IPS-18a (cell line): ENCODE results near the gene PRSS27.

Experiments
- H3K27ac ChIP-seq: one replicate; pipeline ENCODE4 v1.5.1; 2013; ENCODE audit warnings: low read length
- H3K27me3 ChIP-seq: one replicate; pipeline ENCODE4 v1.6.1; 2013; ENCODE audit warnings: mild to moderate bottlenecking, low read length; ENCODE audit not compliant: control insufficient read depth, insufficient read depth
- H3K36me3 ChIP-seq: one replicate; pipeline ENCODE4 v1.6.1; 2013; ENCODE audit warnings: low read depth, low read length; ENCODE audit not compliant: control insufficient read depth
- H3K4me1 ChIP-seq: one replicate; pipeline ENCODE4 v1.6.1; 2013; ENCODE audit warnings: low read depth, low read length; ENCODE audit not compliant: control insufficient read depth
- H3K4me3 ChIP-seq: one replicate; pipeline ENCODE4 v1.5.1; 2013; ENCODE audit warnings: low read length
- H3K9ac ChIP-seq: one replicate; pipeline ENCODE4 v1.6.1; 2013; ENCODE audit warnings: mild to moderate bottlenecking, low read length, moderate library complexity
- H3K9me3 ChIP-seq: one replicate; pipeline ENCODE4 v1.6.1; 2013; ENCODE audit warnings: low read depth, low read length; ENCODE audit not compliant: control insufficient read depth

Gene PRSS27

GRCh38 chr16:2748757-2749455 lies 28.9 kb upstream of the PRSS27 start:
- Histone ChIP-seq H3K4me3 (no peak overlapping the region), H3K4me1 (peaks cover 3% of the 10 kb centered on the region), H3K9me3 (no peaks in the 10 kb centered on the region), H3K9ac (no peak overlapping the region), H3K36me3 (peaks cover 3% of the 10 kb centered on the region), H3K27ac (no peak overlapping the region), H3K27me3 (no peaks in the 10 kb centered on the region)

- Histone ChIP-seq H3K9me3 (no peaks in the 10 kb centered on the region), H3K9ac (no peak overlapping the region), H3K36me3 (peaks cover 3% of the 10 kb centered on the region), H3K4me1 (no peaks in the 10 kb centered on the region), H3K27ac (no peak overlapping the region), H3K4me3 (no peak overlapping the region), H3K27me3 (no peaks in the 10 kb centered on the region)
Measured at GRCh38 chr16:2745961-2746360, 25.9 kb upstream of the PRSS27 start.

GRCh38 chr16:2745116-2745890 lies 25.3 kb upstream of the PRSS27 start:
- H3K27me3 ChIP-seq, result no peaks in the 10 kb centered on the region
- no peak overlapping the region for H3K4me3 ChIP-seq
- H3K9me3 ChIP-seq, result no peaks in the 10 kb centered on the region
- H3K9ac ChIP-seq, result no peak overlapping the region
- no peak overlapping the region for H3K27ac ChIP-seq
- H3K36me3 ChIP-seq, result peaks cover 3% of the 10 kb centered on the region
- H3K4me1 ChIP-seq, result no peaks in the 10 kb centered on the region

DNA sequence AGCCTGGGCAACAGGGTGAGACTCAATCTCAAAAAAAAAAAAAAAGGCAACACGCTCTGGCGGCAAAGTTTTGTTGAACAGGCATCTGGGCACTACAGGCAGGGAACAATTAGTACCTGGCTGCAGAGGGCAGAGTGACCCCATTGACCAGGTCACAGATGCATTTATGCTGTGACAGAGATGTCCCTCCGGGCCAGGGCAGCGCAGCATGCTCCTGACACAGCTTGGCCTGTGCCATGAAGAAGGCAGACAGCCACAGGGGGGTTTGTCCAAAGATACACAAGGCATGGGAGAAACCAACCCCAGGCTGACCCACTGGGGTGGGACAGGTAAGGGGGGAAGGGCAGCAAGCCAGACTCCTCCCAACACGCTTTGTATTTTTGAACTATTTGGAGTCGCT lies 24.7 kb upstream of the PRSS27 start:
- peaks cover 3% of the 10 kb centered on the region for H3K36me3 ChIP-seq

DNA sequence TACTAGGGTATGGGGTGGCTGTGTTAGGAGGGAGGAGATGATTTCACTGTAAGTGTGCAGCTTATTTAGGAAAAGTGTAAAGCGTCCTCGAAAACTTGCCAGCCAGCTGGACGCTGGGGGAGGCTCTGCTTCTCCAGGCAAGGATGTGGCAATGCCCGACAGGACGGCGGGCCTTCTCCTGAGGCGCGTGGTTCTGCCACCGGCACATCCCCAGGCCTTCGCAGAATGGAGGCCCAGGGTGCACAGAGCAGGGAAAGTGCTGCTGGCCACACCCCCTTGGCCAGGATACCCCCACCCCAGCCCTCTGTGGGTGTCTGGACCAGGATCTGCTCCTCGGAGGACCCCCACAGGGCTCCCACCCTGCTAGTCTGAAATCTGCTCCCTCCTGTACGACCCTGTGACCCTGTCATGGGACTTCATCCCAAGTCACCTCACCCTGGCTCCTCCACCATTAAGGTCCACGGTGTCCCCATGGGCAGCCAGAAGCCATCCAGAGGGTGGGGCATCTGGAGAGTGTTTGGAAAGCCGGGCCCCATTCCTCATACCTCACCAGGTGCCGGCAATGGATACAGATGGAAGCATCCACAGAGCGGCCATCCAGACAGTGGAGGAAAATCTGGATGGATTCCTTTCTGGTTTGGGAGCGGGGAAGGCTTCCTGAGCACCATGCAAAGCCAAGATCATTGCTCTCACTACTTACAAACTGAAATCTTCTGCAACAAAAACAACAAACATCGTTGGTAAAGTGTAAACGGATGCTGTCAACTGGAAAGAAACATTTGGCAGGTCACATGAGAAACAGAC lies 23.2 kb upstream of the PRSS27 start:
- Histone ChIP-seq H3K4me3 (no peak overlapping the region), H3K9ac (no peak overlapping the region), H3K36me3 (no peaks in the 10 kb centered on the region), H3K9me3 (no peaks in the 10 kb centered on the region), H3K4me1 (no peaks in the 10 kb centered on the region), H3K27ac (no peak overlapping the region), H3K27me3 (no peaks in the 10 kb centered on the region)

More for the DNA sequence above, 24.7 kb upstream of the PRSS27 start:
- H3K4me3 ChIP-seq, result no peak overlapping the region
- H3K9me3 ChIP-seq, result no peaks in the 10 kb centered on the region
- H3K27ac ChIP-seq, result no peak overlapping the region
- no peaks in the 10 kb centered on the region for H3K27me3 ChIP-seq
- H3K9ac ChIP-seq, result no peak overlapping the region
- no peaks in the 10 kb centered on the region for H3K4me1 ChIP-seq

- Histone ChIP-seq H3K4me1 (no peaks in the 10 kb centered on the region), H3K4me3 (no peak overlapping the region), H3K9ac (no peak overlapping the region), H3K27ac (no peak overlapping the region), H3K9me3 (no peaks in the 10 kb centered on the region), H3K27me3 (no peaks in the 10 kb centered on the region), H3K36me3 (no peaks in the 10 kb centered on the region)
Measured at GRCh38 chr16:2742323-2743006, 22.4 kb upstream of the PRSS27 start.

DNA sequence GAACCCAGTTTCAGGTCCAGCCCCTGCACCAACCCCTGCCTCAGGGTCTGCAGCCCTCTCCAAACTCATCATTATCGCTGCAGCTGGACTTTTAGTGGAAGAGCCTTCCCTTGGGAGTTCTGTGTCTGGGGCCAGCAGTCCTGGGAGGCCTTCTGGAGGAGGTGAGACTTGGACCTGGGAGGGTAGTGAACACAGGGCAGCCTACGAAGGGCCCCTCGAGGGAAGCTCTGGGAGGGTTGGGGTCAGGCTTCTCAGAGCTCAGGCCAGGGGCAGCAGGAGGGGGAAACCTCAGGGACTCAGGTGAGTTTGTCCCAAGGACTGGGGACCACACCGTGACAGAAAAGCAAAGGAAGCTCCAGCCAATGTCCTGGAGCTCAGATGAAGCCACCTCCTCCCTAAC lies 21.1 kb upstream of the PRSS27 start:
- no peaks in the 10 kb centered on the region for H3K27me3 ChIP-seq
- H3K27ac ChIP-seq, result no peak overlapping the region
- no peak overlapping the region for H3K4me3 ChIP-seq
- no peaks in the 10 kb centered on the region for H3K36me3 ChIP-seq
- H3K4me1 ChIP-seq, result no peaks in the 10 kb centered on the region
- H3K9ac ChIP-seq, result no peak overlapping the region
- H3K9me3 ChIP-seq, result no peaks in the 10 kb centered on the region

DNA sequence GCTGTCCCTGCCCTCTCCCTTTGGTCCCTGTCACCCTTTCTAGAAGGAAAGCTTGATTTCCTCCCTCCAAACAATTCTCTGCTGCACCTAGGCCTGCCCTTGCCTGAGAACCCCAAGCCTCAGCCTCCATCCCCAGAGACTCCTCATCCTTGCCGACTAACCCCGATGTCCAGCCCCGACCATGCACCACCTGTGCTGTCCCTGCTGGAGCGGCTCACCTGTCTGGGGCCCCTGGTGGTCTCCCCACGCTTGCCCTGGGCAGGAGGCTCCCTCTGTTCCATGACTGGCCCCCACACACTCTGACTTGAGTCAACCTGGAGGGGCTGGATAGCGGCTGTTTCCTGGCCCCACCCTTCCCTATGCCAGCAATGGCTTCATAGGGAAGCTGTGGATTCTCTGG lies 20.5 kb upstream of the PRSS27 start:
- H3K4me1 ChIP-seq, result no peaks in the 10 kb centered on the region
- H3K27me3 ChIP-seq, result no peaks in the 10 kb centered on the region
- no peak overlapping the region for H3K9ac ChIP-seq
- no peaks in the 10 kb centered on the region for H3K36me3 ChIP-seq
- H3K9me3 ChIP-seq, result no peaks in the 10 kb centered on the region
- H3K27ac ChIP-seq, result no peak overlapping the region
- H3K4me3 ChIP-seq, result no peak overlapping the region

DNA sequence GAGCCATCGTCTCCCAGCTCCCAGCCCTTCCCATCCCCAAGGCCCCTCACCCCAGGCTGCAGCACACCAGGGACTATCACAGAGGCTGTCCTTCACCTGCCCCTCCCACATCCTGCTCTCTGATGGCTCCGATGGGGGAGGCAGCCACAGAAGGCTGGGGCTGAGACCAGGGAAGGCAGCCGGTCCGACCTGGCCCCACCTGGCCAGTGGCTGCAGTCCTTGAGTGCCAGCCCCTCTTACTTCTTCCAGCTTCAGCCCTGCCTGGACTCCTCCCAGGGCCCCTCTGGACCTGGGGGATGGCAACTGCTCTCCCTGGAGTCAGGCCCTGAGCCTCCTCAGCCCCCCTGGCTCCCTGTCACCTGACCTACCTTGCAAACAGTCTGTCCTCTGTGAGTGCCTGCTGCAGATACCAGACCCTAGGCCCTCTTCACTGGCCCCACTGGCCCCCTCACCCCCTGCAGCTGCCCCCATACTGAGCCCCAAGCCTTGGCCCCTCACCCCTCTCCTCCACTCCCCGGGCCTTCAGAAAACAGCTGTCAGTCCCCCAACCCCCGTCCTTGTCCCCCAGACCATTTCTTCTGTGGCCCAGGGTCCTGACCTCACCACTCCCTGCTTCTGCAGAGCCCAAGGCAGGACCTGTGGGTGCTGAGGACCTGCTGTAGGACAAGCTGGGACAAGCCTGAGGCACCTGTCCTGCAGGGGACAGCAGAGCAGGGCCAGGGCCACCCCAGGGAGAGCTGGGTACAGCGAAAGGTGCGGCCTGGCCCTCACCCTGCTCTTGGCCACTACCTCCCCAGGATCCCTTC lies 19.8 kb upstream of the PRSS27 start:
- no peaks in the 10 kb centered on the region for H3K9me3 ChIP-seq
- H3K27me3 ChIP-seq, result no peaks in the 10 kb centered on the region
- H3K27ac ChIP-seq, result no peak overlapping the region
- no peak overlapping the region for H3K4me3 ChIP-seq
- no peak overlapping the region for H3K9ac ChIP-seq
- no peaks in the 10 kb centered on the region for H3K4me1 ChIP-seq
- H3K36me3 ChIP-seq, result no peaks in the 10 kb centered on the region

DNA sequence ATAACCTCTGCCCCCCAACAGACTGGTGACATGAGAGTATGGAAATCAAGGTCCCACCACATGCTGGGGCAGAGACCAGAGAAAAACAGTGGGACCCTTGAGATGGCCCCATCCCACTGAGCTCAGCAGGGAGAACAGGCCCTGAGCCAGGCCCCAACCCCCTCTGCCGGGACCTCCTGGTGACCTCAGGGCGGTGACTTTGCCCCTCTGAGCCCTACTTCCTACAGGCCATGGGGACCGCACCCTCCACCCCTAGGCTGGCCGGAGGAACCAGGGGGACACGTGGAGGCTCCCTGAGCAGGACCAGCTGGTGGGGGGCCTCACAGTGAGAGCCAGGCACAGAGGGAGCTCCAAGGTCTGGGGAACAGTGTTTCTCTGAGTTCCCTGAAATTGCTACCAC lies 18.6 kb upstream of the PRSS27 start:
- H3K9ac ChIP-seq, result no peak overlapping the region

More for the DNA sequence above, 18.6 kb upstream of the PRSS27 start:
- H3K4me1 ChIP-seq, result no peaks in the 10 kb centered on the region
- H3K27me3 ChIP-seq, result no peaks in the 10 kb centered on the region
- no peaks in the 10 kb centered on the region for H3K36me3 ChIP-seq
- no peaks in the 10 kb centered on the region for H3K9me3 ChIP-seq
- no peak overlapping the region for H3K4me3 ChIP-seq
- no peak overlapping the region for H3K27ac ChIP-seq
